GM19467 (cell line): ENCODE measurements around the gene SPATC1L.

Experiments
- ATAC-seq: cut with Tn5 transposase; IDR thresholded peaks from one replicate; pipeline ENCODE4 v1.9.1; 2021; ENCODE audit warnings: mild to moderate bottlenecking, moderate library complexity; ENCODE audit not compliant: unreplicated experiment

The SPATC1L gene

GRCh38 chr21:46215436-46216131 lies 31.3 kb upstream of the SPATC1L start:
- ATAC-seq: no peak

GRCh38 chr21:46214478-46215340 lies 30.4 kb upstream of the SPATC1L start:
- ATAC-seq: no peak

- no peak for ATAC-seq
These were observed 29.5 kb upstream of the SPATC1L start for GRCh38 chr21:46213620-46214286.

- no peak for ATAC-seq
These were observed 28.6 kb upstream of the SPATC1L start for GRCh38 chr21:46212721-46213484.

GRCh38 chr21:46211786-46212720 lies 27.8 kb upstream of the SPATC1L start:
- ATAC-seq: no peak

- ATAC-seq: no peak
These were observed 27.1 kb upstream of the SPATC1L start for GRCh38 chr21:46211376-46211775.

- no peak for ATAC-seq
These were observed 26.3 kb upstream of the SPATC1L start for GRCh38 chr21:46210378-46211136.

GRCh38 chr21:46208761-46209721 lies 24.8 kb upstream of the SPATC1L start:
- no peak for ATAC-seq

- ATAC-seq: no peak
These were observed 23.8 kb upstream of the SPATC1L start for GRCh38 chr21:46207920-46208591.

GRCh38 chr21:46207006-46207919 lies 23.0 kb upstream of the SPATC1L start:
- ATAC-seq: no peak

GRCh38 chr21:46206163-46207005 lies 22.1 kb upstream of the SPATC1L start:
- no peak for ATAC-seq

- no peak for ATAC-seq
These were observed 21.5 kb upstream of the SPATC1L start for GRCh38 chr21:46205766-46206162.

- ATAC-seq: no peak
These were observed 20.9 kb upstream of the SPATC1L start for GRCh38 chr21:46205166-46205565.

GRCh38 chr21:46203203-46203600 lies 18.9 kb upstream of the SPATC1L start:
- ATAC-seq: no peak

- no peak for ATAC-seq
These were observed 18.4 kb upstream of the SPATC1L start for GRCh38 chr21:46202592-46203202.
